Hippocampal formation (tissue), 2 donors: ENCODE data around the gene FOSB.
A peak's percentile ranks its signal among the peaks of the same experiment; 100 is the strongest.

Experiments
- DNase-seq, 2 donors: peaks; one replicate each; lab custom pipeline; 2025; lab: John Stamatoyannopoulos, UW

The FOSB gene

DNA sequence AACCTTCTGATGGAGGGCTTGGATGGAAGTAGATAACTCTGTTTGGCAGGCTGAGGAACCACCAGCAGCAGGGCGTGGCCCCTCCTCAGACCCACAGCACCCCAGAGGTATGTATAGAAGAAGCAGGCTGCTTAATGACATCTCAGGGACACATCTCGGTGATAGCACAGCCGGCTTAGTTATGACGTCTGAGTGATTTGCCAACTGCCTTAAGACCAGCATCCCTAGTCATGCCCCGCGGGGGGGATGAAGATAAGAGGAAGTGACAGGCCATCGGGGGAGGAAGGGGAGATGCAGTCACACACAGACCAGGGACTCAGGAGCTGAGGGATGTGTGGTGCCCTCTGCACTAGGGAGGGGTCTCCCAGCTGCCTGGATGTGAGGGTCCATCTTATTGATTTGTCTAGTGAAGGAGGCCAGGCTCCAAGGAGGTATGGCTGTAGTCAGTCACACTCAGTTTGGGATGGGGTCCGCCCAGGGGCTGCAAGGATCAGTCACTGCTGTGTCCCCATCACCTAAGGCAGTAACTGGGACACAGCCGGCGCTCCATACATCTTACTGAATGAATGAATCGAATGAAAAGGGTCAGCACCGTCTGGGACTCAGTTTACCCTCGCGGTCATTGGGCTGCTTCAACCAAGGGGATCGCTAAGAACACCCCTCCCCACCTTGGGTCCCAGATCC lies 24.9 kb upstream of the FOSB start:
- DNase-seq = no peak

DNA sequence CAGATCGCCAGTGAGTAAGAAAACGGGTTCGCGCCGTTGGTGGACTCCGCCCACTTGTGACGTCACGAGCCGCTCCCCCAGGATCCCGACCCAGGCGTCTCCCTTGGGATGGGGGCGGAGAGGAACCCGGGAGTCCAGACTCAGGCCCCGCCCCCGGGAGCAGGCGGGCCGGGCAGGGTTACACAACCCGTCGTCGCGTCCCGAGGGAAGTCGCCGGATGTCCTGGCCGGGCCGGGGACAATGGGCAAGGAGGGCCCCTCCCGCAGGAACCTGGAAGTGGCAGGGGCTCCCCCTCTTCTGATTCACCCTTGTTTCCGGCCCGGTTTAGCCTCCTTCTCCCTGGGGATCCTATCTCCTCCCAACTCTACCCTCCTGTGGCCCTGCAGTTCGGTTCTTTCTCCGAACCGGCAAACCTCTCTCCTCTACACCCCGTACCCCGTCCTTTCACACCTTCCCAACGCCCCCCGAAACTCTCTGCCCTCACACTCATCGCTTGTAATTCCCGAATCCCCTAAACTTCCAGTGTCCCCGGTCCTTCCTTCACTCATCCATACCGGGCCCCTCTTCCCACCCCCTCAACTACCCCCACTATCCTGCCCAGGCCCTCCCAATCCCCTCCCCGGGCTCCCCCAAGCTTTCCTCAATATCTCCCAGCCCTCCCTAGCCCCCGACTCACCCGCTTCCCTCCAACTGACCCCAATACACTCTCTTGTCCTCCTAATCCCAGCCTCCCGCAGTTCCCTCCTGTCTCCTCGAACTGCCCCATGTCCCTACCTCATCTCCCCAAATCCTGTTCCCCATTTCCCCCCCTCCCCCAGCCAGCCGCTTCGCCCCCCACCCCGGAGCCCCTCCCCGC lies 24.1 kb upstream of the FOSB start:
- peak; percentile 23 to 69 for DNase-seq

DNA sequence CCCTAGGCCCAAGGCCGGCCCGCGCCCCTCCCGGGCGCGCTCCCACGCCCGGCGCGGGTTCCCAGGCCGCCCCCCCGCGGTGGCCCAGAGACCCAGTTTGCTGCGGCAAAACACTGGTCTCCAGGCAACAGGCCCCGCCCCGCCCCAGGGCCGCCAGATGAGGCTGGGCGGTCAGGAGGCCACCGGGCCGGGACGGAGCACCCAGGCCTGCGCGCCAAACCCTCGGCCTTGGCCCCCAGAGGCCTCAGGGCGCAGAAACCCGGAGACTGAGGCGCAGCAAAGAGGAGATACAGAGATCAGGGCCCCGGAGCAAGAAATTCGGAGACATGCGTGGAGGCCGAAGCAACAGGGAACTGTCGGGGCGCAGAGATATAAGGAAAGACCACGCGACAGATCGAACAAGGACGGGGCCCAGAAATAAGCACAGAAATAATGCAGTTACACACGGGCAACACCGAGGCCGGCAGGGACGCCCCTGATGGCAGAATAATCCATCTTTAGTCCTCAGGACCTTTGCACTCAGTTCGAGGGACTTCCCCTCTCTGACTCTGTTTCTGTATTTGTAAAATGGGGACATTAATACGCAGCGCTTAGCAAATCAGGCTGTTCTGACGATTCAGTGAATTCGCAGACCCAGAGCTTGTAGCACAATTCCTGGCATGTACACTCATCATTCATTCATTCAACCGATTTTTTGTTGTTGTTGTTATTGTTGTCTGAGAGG lies 23.3 kb upstream of the FOSB start:
- DNase-seq = peak; percentile 77 to 87

DNA sequence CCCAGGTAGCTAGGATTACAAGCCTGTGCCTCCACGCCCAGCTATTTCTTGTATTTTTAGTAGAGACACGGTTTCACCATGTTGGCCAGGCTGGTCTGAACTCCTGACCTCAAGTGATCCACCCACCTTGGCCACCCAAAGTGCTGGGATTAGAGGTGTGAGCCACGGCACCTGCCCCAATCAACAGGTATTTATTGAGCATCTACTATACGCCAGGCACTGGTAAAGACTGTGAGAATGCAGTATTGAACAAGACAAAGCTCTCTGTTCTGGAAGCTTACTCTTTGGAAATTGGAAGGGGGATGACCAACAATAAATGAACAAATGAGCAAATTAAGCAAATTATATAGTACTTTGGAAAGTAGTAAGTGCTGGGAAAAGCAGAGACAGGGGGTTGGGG lies 22.7 kb upstream of the FOSB start:
- no peak for DNase-seq

DNA sequence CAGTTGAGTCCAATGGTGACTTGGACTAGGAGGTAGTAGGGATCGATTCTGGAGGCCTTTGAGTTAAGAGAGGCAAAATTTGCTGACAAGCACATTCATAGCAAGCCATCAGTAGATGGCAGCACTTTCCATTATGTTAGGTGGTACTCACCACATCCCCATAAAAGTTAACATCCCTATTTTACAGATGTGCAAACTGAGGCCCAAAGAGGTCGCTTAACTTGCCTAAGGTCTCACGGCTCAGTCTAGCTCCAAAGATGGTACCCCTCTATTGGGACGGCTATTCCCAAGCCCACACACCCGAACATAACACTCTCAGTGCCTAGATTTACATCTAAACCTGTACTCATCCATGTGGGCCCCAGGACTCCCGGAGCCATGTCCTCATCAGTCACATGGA lies 21.5 kb upstream of the FOSB start:
- no peak for DNase-seq

DNA sequence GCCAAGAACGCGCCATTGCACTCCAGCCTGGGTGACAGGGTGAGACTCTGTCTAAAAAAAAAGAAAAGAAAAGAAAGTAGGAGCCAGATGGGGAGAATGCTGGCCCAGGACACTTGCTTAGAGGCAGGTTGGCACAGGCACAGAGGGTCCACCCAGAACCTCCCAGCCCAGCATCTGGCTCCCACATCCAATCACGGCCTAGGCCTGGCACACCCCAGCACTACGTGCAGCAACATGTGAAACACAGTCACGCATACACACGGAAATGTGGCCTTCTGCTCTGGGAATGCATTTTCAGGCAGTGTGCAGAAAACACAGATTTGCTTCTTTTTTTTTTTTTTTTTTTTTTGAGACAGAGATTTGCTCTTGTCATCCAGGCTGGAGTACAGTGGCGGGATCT lies 20.9 kb upstream of the FOSB start:
- no peak for DNase-seq

DNA sequence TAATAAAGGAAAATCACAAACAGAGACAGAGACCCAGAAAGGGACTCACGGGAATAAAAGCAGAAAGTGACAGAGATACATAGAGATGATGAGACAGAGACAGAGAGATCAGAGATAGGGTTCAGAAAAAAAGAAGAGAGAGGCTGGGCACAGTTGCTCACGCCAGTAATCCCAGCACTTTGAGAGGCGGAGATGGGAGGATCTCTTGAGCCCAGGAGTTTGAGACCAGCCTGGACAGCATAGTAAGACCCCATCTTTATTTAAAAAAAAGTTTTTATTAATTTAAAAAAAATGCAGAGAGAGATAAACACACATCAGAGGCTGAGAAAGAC lies 19.4 kb upstream of the FOSB start:
- DNase-seq = no peak

DNA sequence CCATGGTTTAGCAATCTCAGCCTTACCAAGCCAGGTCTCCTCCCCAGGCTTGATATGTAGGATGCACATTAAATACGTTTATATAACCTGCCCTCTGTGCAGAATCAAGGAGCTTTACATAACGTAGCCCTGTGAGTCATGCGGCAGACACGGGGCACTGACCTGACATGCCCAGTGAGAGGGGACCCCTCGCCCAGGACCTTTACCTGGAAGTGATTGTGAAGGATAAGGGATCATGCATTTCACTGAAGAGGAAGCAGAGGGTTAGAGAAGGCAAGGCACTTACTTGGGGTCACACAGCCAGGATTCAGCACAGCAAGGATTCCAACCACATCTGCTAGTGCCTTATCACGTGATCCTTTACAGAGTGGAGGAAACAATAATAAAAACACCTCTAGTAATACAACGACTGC lies 18.9 kb upstream of the FOSB start:
- DNase-seq = no peak

DNA sequence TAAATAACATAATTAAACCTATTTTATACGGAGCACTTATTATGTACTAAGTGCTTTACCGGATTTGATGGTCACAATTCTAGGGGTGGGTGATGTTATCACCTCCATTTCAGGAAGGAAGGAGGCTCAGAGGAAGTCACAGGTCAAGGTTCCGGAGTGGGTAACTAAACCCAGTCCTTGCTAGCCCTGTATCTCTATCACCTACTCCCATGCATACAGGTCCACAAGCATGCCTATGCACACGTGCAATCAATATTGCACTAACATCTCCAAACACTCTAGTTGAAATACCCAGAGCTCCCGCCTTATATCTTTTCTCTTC lies 17.8 kb upstream of the FOSB start:
- no peak for DNase-seq

DNA sequence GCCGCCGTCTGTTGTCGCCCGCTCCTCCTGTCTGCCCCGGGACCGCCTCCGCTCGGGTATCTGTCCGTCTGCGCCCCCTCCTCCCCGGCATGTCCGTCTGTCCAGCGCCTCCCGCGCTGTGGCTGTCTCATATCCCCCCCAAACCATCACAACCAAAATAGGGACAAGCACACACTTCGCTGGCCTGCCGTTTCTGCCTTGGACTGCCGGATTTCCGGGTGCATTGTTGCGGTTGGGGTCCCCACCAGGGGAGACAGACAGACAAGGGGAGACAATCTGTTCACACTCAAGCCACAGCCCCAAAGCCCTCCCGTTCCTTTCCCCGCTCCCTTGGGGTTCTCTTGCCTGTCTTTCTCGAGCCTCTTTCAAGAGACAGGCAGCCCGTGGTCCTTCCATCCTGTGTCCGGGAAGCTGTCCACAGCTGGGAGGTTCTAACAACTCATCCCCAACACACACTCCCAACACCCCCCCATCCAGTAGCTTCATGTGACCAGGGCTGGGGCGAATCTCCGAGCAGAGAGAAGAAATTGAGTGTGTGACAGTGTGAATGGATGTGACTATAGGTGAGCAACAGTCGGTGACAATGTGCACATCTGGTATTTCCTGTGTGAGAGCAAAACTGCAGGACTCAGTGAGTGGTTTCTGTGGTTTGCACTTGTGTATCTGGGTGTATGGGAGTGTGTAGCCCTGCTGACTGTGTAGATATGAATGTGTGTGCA lies 16.5 kb upstream of the FOSB start:
- DNase-seq = no peak

DNA sequence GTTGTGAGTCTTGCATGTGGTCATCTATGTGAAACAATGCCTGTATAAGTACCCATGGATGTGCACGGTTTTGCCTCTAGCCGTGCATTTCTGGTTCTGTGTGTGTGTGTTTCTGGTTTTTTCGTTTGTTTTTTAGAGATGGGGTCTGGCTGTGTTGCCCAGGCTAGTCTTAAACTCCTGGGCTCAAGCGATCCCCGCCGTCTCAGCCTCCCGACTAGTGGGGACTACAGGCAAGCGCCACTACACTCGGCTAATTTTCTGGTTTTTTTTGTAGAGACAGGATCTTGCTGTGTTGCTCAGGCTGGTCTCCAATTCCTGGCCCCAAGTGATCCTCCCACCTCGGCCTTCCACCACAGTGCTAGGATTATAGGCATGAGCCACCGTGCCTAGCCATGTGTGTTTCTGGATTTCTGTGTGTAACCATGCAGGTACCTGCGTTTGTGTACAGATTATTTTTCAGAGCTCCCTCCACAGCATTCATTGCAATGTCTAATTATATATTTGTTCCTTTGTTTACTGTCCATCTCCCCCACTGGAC lies 15.9 kb upstream of the FOSB start:
- no peak for DNase-seq

DNA sequence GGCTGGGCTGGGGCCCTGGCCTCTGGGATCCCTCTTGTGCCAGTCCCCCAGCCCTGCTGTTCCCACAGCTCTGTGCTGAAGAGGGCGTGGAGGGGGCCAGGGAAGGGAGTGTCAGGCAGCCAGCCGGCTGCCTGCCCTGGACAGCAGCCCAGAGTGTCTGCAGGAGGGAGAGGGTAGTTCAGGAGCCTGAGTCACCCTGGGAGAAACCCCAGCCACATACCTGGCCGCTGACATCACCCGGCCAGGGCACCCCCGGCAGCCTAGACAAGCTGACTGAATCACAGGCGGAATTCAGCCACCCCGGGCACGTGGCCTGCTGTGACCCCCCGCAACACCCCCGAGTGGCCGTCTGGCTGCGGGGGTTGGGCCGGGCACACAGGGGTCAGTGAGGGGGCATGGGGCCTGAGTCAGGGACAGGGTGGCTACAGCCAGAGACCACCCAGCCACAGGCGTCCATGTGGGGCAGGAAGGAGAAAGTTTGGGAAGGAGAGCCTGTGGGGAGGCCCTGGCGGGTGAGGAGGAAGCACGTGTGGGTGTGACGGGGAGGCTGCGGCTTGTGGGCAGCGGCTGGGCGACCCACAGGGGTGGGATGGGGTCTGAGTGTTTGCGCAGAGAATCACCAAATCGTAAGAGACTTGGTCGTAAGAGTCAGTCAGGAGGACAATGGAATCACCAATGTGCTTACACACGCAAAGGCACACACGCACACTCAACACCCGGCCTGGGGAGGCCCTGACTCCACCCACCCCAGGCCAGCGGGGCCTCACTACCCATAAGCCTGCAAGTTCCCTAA lies 11.9 kb upstream of the FOSB start:
- DNase-seq = no peak

DNA sequence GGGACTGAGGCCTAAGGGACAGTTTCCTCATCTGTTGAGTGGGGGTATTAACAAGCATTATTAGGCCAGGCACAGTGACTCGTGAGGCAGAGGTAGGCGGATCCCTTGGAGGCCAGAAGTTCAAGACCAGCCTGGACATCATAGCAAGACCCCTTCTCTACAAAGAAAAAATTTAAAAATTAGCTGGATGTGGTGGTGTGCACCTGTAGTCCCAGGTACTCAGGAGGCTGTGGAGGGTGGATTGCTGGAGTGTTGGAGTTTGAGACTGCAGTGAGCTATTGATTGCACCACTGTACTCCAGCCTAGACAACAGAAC lies 11.3 kb upstream of the FOSB start:
- DNase-seq = no peak

DNA sequence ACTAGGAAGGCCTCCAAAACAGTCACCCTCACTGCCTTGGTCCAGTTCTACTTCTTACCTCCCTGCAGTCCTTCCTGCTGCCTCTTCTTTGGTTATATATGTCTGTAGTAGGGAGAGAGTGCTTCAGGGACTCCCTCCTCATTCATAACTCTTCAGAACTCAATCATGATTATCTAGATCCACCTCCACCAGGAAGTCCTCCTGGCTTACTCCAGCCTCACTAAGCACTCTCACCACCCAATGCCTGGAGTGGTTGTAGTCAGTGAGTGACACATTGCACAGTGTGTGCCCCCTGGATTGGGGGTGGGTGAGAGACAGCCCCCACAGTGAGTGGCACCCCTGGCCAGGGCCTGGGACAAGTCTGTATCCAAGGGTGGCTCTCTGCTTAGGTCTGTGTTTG lies 10.0 kb upstream of the FOSB start:
- DNase-seq = no peak

DNA sequence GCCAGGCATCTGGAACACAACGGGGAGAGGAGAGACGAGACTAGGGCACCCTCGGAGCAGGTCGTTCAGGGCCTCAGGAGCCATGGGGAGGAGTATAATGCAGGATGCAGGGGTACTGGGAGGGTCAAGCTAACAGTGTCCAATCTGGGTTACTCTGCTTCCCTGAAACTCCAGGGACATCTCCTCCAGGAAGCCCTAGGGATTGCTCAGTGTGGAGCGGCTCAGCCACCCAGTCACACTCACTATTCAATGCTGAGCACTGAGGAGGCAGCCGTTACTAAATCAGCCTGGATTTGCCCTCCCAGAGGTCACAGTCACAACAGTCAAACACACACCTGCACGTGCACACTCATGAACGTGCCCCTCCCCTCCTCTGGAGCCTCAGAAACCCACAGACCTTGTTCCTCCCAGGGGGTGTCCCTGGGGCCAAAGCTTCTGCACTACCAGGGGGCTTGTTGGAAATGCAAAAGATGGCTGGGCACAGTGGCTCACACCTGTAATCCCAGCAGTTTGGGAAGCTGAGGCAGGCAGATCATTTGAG lies 6.9 kb upstream of the FOSB start:
- DNase-seq = no peak

DNA sequence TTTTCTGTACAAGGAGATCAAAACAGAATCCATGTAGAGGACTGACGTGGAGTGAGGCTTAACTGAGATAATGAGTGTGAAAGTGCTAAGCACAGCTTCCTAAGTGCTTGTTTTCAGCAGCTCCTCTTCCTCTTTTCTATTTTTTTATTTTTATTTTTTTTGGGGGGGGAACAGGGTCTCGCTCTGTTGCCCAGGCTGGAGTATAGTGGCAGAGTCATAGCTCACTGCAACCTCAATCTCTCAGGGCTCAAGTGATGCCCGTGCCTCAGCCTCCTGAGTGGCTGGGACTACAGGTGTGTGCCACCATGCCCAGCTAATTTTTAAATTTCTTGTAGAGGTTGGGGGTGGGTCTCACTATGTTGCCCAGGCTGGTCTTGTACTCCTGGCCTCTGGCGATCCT lies 5.6 kb upstream of the FOSB start:
- DNase-seq = no peak

DNA sequence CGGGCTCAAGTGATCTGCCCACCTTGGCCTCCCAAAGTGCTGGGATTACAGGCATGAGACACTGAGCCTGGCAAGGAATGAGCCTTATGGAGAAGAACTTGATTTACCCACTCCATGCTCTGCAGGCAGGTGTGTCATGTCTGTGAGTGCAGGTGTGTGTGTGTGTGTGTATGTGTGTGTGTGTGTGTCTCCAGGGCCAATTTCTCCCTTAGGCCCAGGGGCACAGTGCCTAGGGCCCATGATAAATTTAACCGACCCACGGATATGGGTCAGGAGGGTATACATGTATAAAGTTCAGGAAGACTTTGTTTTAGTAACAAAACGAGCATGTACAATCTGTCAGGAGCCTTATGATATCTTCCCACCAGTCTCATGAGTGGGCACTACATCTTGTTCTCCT lies 4.6 kb upstream of the FOSB start:
- DNase-seq = no peak

DNA sequence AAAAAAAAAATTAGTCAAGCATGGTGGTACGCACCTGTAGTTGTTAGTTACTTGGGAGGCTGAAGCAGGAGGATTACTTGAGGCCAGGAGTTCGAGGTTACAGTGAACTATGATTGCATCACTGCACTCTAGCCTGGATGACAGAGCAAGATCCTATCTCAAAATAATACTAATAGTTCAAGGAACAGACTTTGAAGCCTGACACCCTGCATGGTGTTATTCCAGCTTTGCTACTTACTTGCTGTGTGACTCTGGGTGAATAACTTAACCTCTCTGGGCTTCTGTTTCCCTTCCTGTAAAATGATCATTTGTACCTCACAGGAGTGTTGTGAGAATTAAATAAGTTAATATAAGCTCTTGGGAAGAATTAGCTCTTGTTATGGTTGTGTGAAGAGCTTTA lies 3.5 kb upstream of the FOSB start:
- no peak for DNase-seq

DNA sequence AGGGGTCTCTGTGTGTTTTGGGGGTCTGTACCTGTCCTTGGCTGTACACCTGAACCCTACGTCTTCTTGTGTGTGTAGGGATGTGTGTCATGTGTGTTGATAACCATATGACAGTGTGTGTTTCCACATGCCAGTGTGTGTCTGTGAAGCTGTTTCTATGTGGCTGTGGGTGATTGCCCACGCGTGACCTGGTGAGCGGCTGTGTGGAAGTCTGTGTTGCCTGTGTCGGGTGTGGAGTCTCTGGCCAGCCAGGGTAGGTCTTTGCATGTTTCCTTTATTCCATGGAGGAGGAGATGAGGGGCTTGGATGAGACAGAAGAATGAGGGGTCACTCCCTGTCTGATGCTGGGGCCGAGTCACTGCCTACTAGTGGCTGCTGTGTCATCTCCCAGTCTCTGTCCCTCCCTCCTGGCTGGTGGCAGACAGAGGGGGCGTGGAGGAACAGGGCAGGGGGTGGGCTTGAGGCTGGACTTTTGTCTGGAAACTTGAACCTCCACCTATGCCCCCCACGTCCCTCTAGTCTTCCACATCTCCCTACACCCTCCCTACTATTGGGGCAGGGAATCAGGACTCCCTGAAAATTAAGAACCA lies 2.8 kb upstream of the FOSB start:
- DNase-seq = no peak

DNA sequence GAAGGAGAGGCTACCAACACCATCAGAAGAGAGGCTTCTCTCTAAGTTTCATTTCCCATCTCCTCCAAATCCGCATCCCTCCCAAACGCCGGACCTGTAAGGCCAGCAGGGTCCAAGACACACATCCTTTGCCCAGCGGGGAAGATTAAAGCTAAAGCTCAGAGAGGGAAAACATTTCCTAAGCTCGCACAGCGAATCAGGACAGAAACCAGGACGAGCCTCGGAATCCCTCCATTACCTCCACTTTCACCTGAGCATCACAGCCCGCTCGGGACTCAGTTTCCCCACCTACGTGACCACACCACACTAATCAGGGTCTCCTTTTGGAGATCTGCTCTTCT lies 711 bp upstream of the FOSB start:
- no peak for DNase-seq

DNA sequence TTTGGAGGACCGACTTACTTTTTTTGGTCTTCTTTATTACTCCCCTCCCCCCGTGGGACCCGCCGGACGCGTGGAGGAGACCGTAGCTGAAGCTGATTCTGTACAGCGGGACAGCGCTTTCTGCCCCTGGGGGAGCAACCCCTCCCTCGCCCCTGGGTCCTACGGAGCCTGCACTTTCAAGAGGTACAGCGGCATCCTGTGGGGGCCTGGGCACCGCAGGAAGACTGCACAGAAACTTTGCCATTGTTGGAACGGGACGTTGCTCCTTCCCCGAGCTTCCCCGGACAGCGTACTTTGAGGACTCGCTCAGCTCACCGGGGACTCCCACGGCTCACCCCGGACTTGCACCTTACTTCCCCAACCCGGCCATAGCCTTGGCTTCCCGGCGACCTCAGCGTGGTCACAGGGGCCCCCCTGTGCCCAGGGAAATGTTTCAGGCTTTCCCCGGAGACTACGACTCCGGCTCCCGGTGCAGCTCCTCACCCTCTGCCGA lies 409 bp downstream of the FOSB start:
- DNase-seq = no peak
